Calu3 (cell line): Measurements from ENCODE around the gene GDF2. TPM values are rescaled to one million over a fixed set of nuclear protein-coding genes. Genes with fewer than 3 reads are reported as not detected.

Experiments
- BruUV-seq: library from RNA; stranded (reverse); fragments of 400-500 nt; replicated peaks from 2 replicates; lab custom pipeline; 2021; lab: Mats Ljungman, UMichigan
- CTCF ChIA-PET: fragments of 300-600 bp; sonication (Branson Sonifier 250); formaldehyde crosslinking; loops from one replicate; lab custom pipeline; 2022; ENCODE audit warnings: antibody characterized with exemption; lab: Charles Lee
- DNase-seq: peaks from one replicate; pipeline ENCODE4 v3.0.0; 2022
- H3K27ac Mint-ChIP-seq: one replicate; pipeline ENCODE4 v1.8.0; 2022; ENCODE audit warnings: mixed read lengths; ENCODE audit not compliant: unreplicated experiment
- H3K27me3 Mint-ChIP-seq: one replicate; pipeline ENCODE4 v1.8.0; 2022; ENCODE audit warnings: mixed read lengths; ENCODE audit not compliant: unreplicated experiment
- H3K36me3 Mint-ChIP-seq: one replicate; pipeline ENCODE4 v1.8.0; 2022; ENCODE audit warnings: mild to moderate bottlenecking, moderate library complexity, mixed read lengths; ENCODE audit not compliant: insufficient read depth, unreplicated experiment
- H3K4me1 Mint-ChIP-seq: one replicate; pipeline ENCODE4 v1.8.0; 2022; ENCODE audit warnings: mild to moderate bottlenecking, low read depth, mixed read lengths; ENCODE audit not compliant: unreplicated experiment
- H3K4me3 Mint-ChIP-seq: one replicate; pipeline ENCODE4 v1.8.0; 2022; ENCODE audit warnings: mild to moderate bottlenecking, low read depth, moderate library complexity, mixed read lengths; ENCODE audit not compliant: unreplicated experiment
- H3K9me3 Mint-ChIP-seq: one replicate; pipeline ENCODE4 v1.8.0; 2022; ENCODE audit warnings: low read depth, mixed read lengths; ENCODE audit not compliant: unreplicated experiment
- CTCF ChIP-seq: fragments of 200-600 bp; IDR thresholded peaks from one replicate; pipeline ENCODE4 v1.8.0; 2022; ENCODE audit warnings: antibody characterized with exemption; ENCODE audit not compliant: unreplicated experiment
- intact Hi-C: fragments of 100-400 bp; cut with micrococcal nuclease; formaldehyde crosslinking; loops from one replicate; pipeline ENCODE4 v1.10.0; 2022; ENCODE audit not compliant: unreplicated experiment
- total RNA-seq: library from RNA; stranded (reverse); gene quantifications from 2 replicates; pipeline ENCODE4 v1.2.3, GENCODE V29; 2022

GDF2 gene
- total RNA-seq, 1 experiment from 2014 or later, result not detected

GRCh38 chr10:47316131-47316530 lies 6.1 kb upstream of the GDF2 start:
- Mint-ChIP-seq H3K9me3 (no peaks in the 10 kb centered on the region), H3K4me1 (no peaks in the 10 kb centered on the region), H3K36me3 (no peaks in the 10 kb centered on the region), H3K4me3 (no peak overlapping the region), H3K27me3 (peaks cover 35% of the 10 kb centered on the region), H3K27ac (no peak overlapping the region)
- DNase-seq, result no peak
- intact Hi-C loops, result no loop called here
- CTCF ChIA-PET, result no interaction called here
- TF ChIP-seq CTCF, result no peak
- BruUV-seq, result no TSS peak

GRCh38 chr10:47317251-47317650 lies 5.0 kb upstream of the GDF2 start:
- H3K27me3 Mint-ChIP-seq, result peaks cover 46% of the 10 kb centered on the region
- no peak for TF ChIP-seq CTCF
- CTCF ChIA-PET, result no interaction called here
- DNase-seq, result no peak
- H3K9me3 Mint-ChIP-seq, result no peaks in the 10 kb centered on the region
- no TSS peak for BruUV-seq
- no peaks in the 10 kb centered on the region for H3K4me1 Mint-ChIP-seq
- H3K4me3 Mint-ChIP-seq, result no peak overlapping the region
- no peak overlapping the region for H3K27ac Mint-ChIP-seq
- intact Hi-C loops, result no loop called here
- no peaks in the 10 kb centered on the region for H3K36me3 Mint-ChIP-seq

- peaks cover 59% of the 10 kb centered on the region for H3K27me3 Mint-ChIP-seq
- CTCF ChIA-PET, result interaction anchor here (0.6 kb wide), 1 partner anchor 272 kb away, joined by 9 read pairs; no protein-coding TSS in a partner anchor
- intact Hi-C loops, result no loop called here
- BruUV-seq, result no TSS peak
- no peak overlapping the region for H3K4me3 Mint-ChIP-seq
- no peaks in the 10 kb centered on the region for H3K4me1 Mint-ChIP-seq
- no peaks in the 10 kb centered on the region for H3K9me3 Mint-ChIP-seq
- no peak overlapping the region for H3K27ac Mint-ChIP-seq
- no peak for TF ChIP-seq CTCF
- no peaks in the 10 kb centered on the region for H3K36me3 Mint-ChIP-seq
- no peak for DNase-seq
Observed at GRCh38 chr10:47318706-47319105, 3.5 kb upstream of the GDF2 start.

- DNase-seq, result no peak
- Mint-ChIP-seq H3K36me3 (no peaks in the 10 kb centered on the region), H3K9me3 (no peaks in the 10 kb centered on the region), H3K27ac (no peak overlapping the region), H3K4me1 (no peaks in the 10 kb centered on the region), H3K4me3 (no peak overlapping the region), H3K27me3 (peaks cover 51% of the 10 kb centered on the region)
- intact Hi-C loops, result no loop called here
- TF ChIP-seq CTCF, result no peak
- BruUV-seq, result no TSS peak
- CTCF ChIA-PET, result no interaction called here
Observed at GRCh38 chr10:47319784-47320183, 2.5 kb upstream of the GDF2 start.
